ENCODE measurements around the gene AMDHD2.

Gene AMDHD2

GRCh38 chr16:2475413-2476344 lies 44.5 kb upstream of the AMDHD2 start:
- H3K4me3 ChIP-seq (ENCODE audit: low read length), result peak overlapping the region; percentile 67
- peak overlapping the region; percentile 58 for H2AFZ ChIP-seq (ENCODE audit: low read length)
- peaks cover 6% of the 10 kb centered on the region; the same call in 1 of the 2 replicates for H3F3A ChIP-seq (ENCODE audit: insufficient read depth, low read length)
- no peaks in the 10 kb centered on the region for H3K9me2 ChIP-seq (replicated peaks; ENCODE audit: insufficient read depth, low read length)
- H3K27ac ChIP-seq (ENCODE audit: low read length), result no peak overlapping the region
- H3K4me2 ChIP-seq (ENCODE audit: low read depth, low read length), result peak overlapping the region; percentile 98
- peaks cover 26% of the 10 kb centered on the region for H3K27me3 ChIP-seq (replicated peaks; ENCODE audit: insufficient read depth, low read length)
- H4K20me1 ChIP-seq (ENCODE audit: insufficient read depth, low read length), result no peaks in the 10 kb centered on the region
- DNase-seq, result peak; percentile 32
- no peaks in the 10 kb centered on the region for H3K4me1 ChIP-seq (ENCODE audit: low read length)
- H3K9ac ChIP-seq (ENCODE audit: low read length), result peak overlapping the region; percentile 29; the same call in 1 of the 2 replicates
- no peaks in the 10 kb centered on the region for H3K9me3 ChIP-seq (replicated peaks; ENCODE audit: insufficient read depth, low read length)
- H3K36me3 ChIP-seq (replicated peaks; ENCODE audit: insufficient read depth, low read length), result no peaks in the 10 kb centered on the region
- peaks cover 23% of the 10 kb centered on the region for H3K79me2 ChIP-seq (ENCODE audit: low read length)
- 0 out of 2 replicates have a peak, but pooled peaks have one; percentile 4 for TF ChIP-seq CTCF (IDR thresholded peaks at IDR 0.05; ENCODE audit: low read length)
- TF ChIP-seq EZH2 (optimal IDR thresholded peaks at IDR 0.05; ENCODE audit: low read depth, low read length), result no peak

GRCh38 chr16:2476345-2476720 lies 43.8 kb upstream of the AMDHD2 start:
- H4K20me1 ChIP-seq (ENCODE audit: insufficient read depth, low read length), result no peaks in the 10 kb centered on the region
- no peak for DNase-seq
- no peak overlapping the region for H3K27ac ChIP-seq (ENCODE audit: low read length)
- H3K4me1 ChIP-seq (ENCODE audit: low read length), result no peaks in the 10 kb centered on the region
- no peaks in the 10 kb centered on the region for H3K9me2 ChIP-seq (replicated peaks; ENCODE audit: insufficient read depth, low read length)
- peaks cover 23% of the 10 kb centered on the region for H3K79me2 ChIP-seq (ENCODE audit: low read length)
- H3K9ac ChIP-seq (ENCODE audit: low read length), result no peak overlapping the region
- H3K36me3 ChIP-seq (replicated peaks; ENCODE audit: insufficient read depth, low read length), result no peaks in the 10 kb centered on the region
- 0 out of 2 replicates have a peak overlapping the region, but pooled peaks have one; percentile 98 for H3K4me2 ChIP-seq (ENCODE audit: low read depth, low read length)
- H3K4me3 ChIP-seq (ENCODE audit: low read length), result no peak overlapping the region
- no peak overlapping the region for H2AFZ ChIP-seq (ENCODE audit: low read length)
- H3K9me3 ChIP-seq (replicated peaks; ENCODE audit: insufficient read depth, low read length), result no peaks in the 10 kb centered on the region
- H3K27me3 ChIP-seq (replicated peaks; ENCODE audit: insufficient read depth, low read length), result peaks cover 21% of the 10 kb centered on the region
- peaks cover 6% of the 10 kb centered on the region; the same call in 1 of the 2 replicates for H3F3A ChIP-seq (ENCODE audit: insufficient read depth, low read length)
- TF ChIP-seq CTCF (IDR thresholded peaks at IDR 0.05; ENCODE audit: low read length) (no peak), EZH2phosphoT487 (IDR thresholded peaks at IDR 0.05; ENCODE audit: low read length) (no peak), EZH2 (optimal IDR thresholded peaks at IDR 0.05; ENCODE audit: low read depth, low read length) (no peak)

- H4K20me1 ChIP-seq (ENCODE audit: insufficient read depth, low read length), result no peaks in the 10 kb centered on the region
- peaks cover 17% of the 10 kb centered on the region for H3K27me3 ChIP-seq (replicated peaks; ENCODE audit: insufficient read depth, low read length)
- no peak overlapping the region for H2AFZ ChIP-seq (ENCODE audit: low read length)
- H3K4me3 ChIP-seq (ENCODE audit: low read length), result no peak overlapping the region
- no peak overlapping the region for H3K4me2 ChIP-seq (ENCODE audit: low read depth, low read length)
- H3K4me1 ChIP-seq (ENCODE audit: low read length), result no peaks in the 10 kb centered on the region
- no peaks in the 10 kb centered on the region for H3K36me3 ChIP-seq (replicated peaks; ENCODE audit: insufficient read depth, low read length)
- no peak overlapping the region for H3K27ac ChIP-seq (ENCODE audit: low read length)
- no peak for TF ChIP-seq EZH2 (optimal IDR thresholded peaks at IDR 0.05; ENCODE audit: low read depth, low read length)
- TF ChIP-seq EZH2phosphoT487 (IDR thresholded peaks at IDR 0.05; ENCODE audit: low read length), result no peak
- no peak for TF ChIP-seq CTCF (IDR thresholded peaks at IDR 0.05; ENCODE audit: low read length)
- H3K9me3 ChIP-seq (replicated peaks; ENCODE audit: insufficient read depth, low read length), result no peaks in the 10 kb centered on the region
- peaks cover 24% of the 10 kb centered on the region for H3K79me2 ChIP-seq (ENCODE audit: low read length)
- DNase-seq, result no peak
- H3K9me2 ChIP-seq (replicated peaks; ENCODE audit: insufficient read depth, low read length), result no peaks in the 10 kb centered on the region
- H3F3A ChIP-seq (ENCODE audit: insufficient read depth, low read length), result peaks cover 6% of the 10 kb centered on the region; the same call in 1 of the 2 replicates
- H3K9ac ChIP-seq (ENCODE audit: low read length), result no peak overlapping the region
Measured at GRCh38 chr16:2476741-2477140, 43.4 kb upstream of the AMDHD2 start.

Data from MM.1S (cell line).